SW 1271 (cell line): ENCODE results near the gene FAF2.
A peak's percentile ranks its signal among the peaks of the same experiment; 100 is the strongest.
"Not testable (repeated sequence)": the region's sequence is repeated elsewhere in the genome, so short reads cannot be mapped to it uniquely, and the experiment has no call there.

Experiments
- DNase-seq, 2 experiments: peaks; one replicate each; lab custom pipeline; 2025; lab: John Stamatoyannopoulos, UW

The FAF2 gene

GRCh38 chr5:176542596-176543427 lies 94.6 kb downstream of the FAF2 start:
- peak in 1 of 2 experiments; percentile 18 for DNase-seq

GRCh38 chr5:176543428-176544182 lies 95.4 kb downstream of the FAF2 start:
- peak; percentile 41 to 69 for DNase-seq

GRCh38 chr5:176545388-176545736 lies 97.2 kb downstream of the FAF2 start:
- no peak for DNase-seq

- DNase-seq: no peak
Observed at GRCh38 chr5:176545737-176546509, 97.7 kb downstream of the FAF2 start.

- DNase-seq: peak in 1 of 2 experiments; percentile 24
Observed at GRCh38 chr5:176547802-176548201, 99.6 kb downstream of the FAF2 start.

GRCh38 chr5:176548967-176549444 lies 100.8 kb downstream of the FAF2 start, which contains the start of gene CDHR2:
TSS of gene CDHR2 (plus strand) at chr5:176549342. CDS start at chr5:176565353, 16,011 bp downstream.
- no peak for DNase-seq

- no peak for DNase-seq
Observed at GRCh38 chr5:176549871-176550270, 101.7 kb downstream of the FAF2 start.

GRCh38 chr5:176550275-176550831 lies 102.2 kb downstream of the FAF2 start:
- no peak for DNase-seq

GRCh38 chr5:176550937-176551336 lies 102.8 kb downstream of the FAF2 start:
- DNase-seq: not testable (repeated sequence)

- DNase-seq: no peak
Observed at GRCh38 chr5:176552332-176552869, 104.2 kb downstream of the FAF2 start.

- no peak for DNase-seq
Observed at GRCh38 chr5:176553260-176554085, 105.3 kb downstream of the FAF2 start.

GRCh38 chr5:176557846-176558245 lies 109.7 kb downstream of the FAF2 start:
- no peak for DNase-seq
